Nephron (organoid): ENCODE measurements around the gene DLG5.

Experiments used
- H3K27ac Mint-ChIP-seq, 3 experiments: 2 replicates each; pipeline ENCODE4 v1.8.0; 2020; ENCODE audit warnings: mixed read lengths in 3 of 3, mild to moderate bottlenecking in 2 of 3, moderate library complexity in 1 of 3
- H3K27me3 Mint-ChIP-seq: 2 replicates; pipeline ENCODE4 v1.8.0; 2021; ENCODE audit warnings: low read depth, mild to moderate bottlenecking, moderate library complexity, mixed read lengths
- H3K36me3 Mint-ChIP-seq: 2 replicates; pipeline ENCODE4 v1.8.0; 2020; ENCODE audit warnings: low read depth, mixed read lengths
- H3K4me1 Mint-ChIP-seq: 2 replicates; pipeline ENCODE4 v1.8.0; 2020; ENCODE audit warnings: mixed read lengths
- H3K4me3 Mint-ChIP-seq, 3 experiments: 2 replicates each; pipeline ENCODE4 v1.8.0; 2020; ENCODE audit warnings: mild to moderate bottlenecking in 3 of 3, mixed read lengths in 3 of 3, moderate library complexity in 2 of 3
- H3K9me3 Mint-ChIP-seq: 2 replicates; pipeline ENCODE4 v1.8.0; 2020; ENCODE audit warnings: mixed read lengths
- TF ChIP-seq, protein P1 (sequence below), 3 experiments: fragments of 200-600 bp; sonication (generic); IDR thresholded peaks; one replicate each; pipeline ENCODE4 v1.5.0; 2021; ENCODE audit warnings: antibody characterized with exemption in 3 of 3; ENCODE audit not compliant: unreplicated experiment in 3 of 3

The DLG5 gene

DNA sequence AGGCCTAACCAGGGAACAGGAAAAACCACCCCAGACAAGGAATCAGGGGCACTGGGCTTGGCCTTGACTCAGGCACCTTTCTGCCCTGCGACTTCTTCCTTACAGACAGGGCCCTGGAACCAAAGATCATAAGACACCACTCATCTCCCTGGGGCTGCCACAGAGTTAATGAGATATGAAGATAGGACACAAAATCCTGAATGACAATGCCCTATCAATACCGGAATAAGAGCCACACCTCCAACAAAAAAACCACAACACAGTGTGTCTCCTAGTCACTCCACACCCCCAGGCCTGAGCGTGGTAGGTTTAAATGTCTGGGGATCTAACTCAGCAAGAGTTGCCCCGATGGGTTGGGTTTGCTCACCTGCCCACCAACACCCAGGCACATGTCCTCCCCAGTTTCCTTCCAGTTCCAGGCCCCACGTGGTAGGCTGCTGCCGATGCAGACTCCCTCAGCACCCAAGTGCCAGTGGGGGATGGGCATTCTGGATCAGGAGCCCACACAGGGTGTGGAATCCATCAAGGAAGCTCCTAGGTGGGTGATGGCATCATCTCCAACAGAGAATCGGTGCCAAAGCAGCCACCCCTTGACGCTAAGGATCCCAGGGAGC lies 3.9 kb downstream of the DLG5 start:
- H3K36me3 Mint-ChIP-seq: peaks cover 8% of the 10 kb centered on the region
- peak overlapping the region in 2 of 3 experiments; percentile 38 to 55 for H3K4me3 Mint-ChIP-seq
- peaks cover 4% of the 10 kb centered on the region for H3K27me3 Mint-ChIP-seq
- H3K9me3 Mint-ChIP-seq: no peaks in the 10 kb centered on the region
- peaks cover 44% of the 10 kb centered on the region for H3K4me1 Mint-ChIP-seq
- TF ChIP-seq, protein P1, sequence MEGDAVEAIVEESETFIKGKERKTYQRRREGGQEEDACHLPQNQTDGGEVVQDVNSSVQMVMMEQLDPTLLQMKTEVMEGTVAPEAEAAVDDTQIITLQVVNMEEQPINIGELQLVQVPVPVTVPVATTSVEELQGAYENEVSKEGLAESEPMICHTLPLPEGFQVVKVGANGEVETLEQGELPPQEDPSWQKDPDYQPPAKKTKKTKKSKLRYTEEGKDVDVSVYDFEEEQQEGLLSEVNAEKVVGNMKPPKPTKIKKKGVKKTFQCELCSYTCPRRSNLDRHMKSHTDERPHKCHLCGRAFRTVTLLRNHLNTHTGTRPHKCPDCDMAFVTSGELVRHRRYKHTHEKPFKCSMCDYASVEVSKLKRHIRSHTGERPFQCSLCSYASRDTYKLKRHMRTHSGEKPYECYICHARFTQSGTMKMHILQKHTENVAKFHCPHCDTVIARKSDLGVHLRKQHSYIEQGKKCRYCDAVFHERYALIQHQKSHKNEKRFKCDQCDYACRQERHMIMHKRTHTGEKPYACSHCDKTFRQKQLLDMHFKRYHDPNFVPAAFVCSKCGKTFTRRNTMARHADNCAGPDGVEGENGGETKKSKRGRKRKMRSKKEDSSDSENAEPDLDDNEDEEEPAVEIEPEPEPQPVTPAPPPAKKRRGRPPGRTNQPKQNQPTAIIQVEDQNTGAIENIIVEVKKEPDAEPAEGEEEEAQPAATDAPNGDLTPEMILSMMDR (IDR thresholded peaks at IDR 0.05; ENCODE audit: unreplicated experiment in 3 of 3): no peak
- H3K27ac Mint-ChIP-seq: no peak overlapping the region

DNA sequence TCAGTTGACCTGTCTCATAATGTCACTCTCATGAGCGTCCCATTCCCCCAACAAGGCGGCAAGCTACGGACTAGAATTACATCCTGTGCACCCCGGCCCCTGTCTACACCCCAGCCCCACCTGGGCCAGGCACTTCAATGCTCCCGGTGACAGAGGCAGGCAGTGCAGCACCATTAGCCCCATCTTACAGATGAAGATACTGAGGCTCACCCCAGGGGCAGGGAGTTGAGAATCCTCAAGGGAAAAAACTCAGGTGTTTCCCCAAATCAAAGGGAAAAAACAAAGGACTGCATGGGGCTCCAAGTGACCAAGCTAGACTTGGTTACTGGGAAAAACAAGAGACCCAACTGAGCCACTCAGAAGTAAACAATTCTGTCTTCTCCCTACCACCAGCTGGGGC lies 4.5 kb downstream of the DLG5 start:
- TF ChIP-seq, protein P1 (IDR thresholded peaks at IDR 0.05; ENCODE audit: unreplicated experiment in 3 of 3): no peak

DNA sequence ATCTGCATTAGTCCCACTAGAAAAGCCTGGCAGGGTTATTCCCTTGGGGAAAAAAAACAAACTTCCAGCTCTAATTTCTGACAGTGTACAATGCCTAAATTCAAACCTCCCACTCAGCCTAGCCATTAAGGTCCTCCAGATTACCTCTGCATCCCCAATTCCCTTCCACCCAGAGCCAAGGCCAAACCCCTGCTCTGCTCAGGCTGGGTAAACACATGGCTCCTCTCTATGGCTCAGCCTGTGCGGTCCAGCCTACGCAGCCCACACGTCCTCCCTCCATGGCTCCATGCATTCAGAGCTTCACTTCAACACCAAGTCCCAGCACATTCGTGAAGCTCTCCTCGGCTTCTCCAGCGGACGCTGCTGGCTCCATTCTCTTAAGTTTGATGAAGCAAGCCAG lies 5.2 kb downstream of the DLG5 start:
- TF ChIP-seq, protein P1 (IDR thresholded peaks at IDR 0.05; ENCODE audit: unreplicated experiment in 3 of 3): no peak
- peaks cover 4% of the 10 kb centered on the region for H3K27me3 Mint-ChIP-seq
- H3K4me3 Mint-ChIP-seq: peak overlapping the region in 2 of 3 experiments; percentile 1 to 39
- H3K4me1 Mint-ChIP-seq: peaks cover 38% of the 10 kb centered on the region
- H3K9me3 Mint-ChIP-seq: no peaks in the 10 kb centered on the region
- H3K27ac Mint-ChIP-seq: peak overlapping the region in 1 of 3 experiments; percentile 68
- H3K36me3 Mint-ChIP-seq: peaks cover 13% of the 10 kb centered on the region

More for the DNA sequence above, 4.5 kb downstream of the DLG5 start:
- Mint-ChIP-seq H3K27me3 (peaks cover 4% of the 10 kb centered on the region), H3K36me3 (peaks cover 13% of the 10 kb centered on the region), H3K4me3 (peak overlapping the region in 1 of 3 experiments; percentile 39), H3K4me1 (peaks cover 38% of the 10 kb centered on the region), H3K27ac (no peak overlapping the region), H3K9me3 (no peaks in the 10 kb centered on the region)

DNA sequence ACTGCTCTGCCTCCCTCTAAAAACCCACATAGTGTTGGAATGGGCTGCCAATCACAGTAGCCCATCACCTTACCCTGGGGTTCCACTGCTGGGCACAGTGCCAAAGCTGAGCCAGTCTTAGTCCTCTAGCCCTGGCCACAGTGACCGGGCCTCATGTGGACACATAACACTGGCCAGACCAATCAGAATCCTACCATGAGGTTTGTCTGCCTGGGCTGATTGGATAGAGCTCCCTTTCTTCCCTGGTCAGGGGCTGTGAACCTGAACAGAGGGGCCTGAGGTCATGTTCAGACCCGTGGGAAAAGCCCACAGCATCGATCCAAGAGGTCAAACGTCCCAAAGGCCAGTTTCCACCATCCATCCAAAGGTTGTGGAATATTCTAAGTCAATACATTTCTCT lies 6.1 kb downstream of the DLG5 start:
- Mint-ChIP-seq H3K27me3 (peaks cover 4% of the 10 kb centered on the region), H3K9me3 (no peaks in the 10 kb centered on the region), H3K4me3 (no peak overlapping the region), H3K4me1 (peaks cover 37% of the 10 kb centered on the region), H3K36me3 (peaks cover 13% of the 10 kb centered on the region), H3K27ac (peak overlapping the region in 1 of 3 experiments; percentile 39)
- TF ChIP-seq, protein P1 (IDR thresholded peaks at IDR 0.05; ENCODE audit: unreplicated experiment in 3 of 3): no peak

DNA sequence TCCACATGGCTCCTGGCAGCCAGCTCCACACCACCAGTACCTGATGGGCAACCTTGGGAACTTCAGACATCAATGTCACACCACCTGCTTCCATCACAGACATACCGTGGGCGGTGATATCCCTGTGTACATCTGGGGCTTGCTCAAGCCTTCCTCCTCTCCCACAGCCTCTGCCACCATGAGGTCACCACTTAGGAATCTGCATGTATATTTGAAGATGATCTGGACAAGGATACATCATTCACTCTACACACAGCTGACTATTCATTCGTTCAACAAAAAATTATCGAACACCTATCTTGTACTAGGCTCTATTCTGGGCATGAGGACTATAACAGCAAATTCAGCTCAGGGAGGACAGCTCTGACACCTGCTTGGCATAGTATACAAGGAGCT lies 6.8 kb downstream of the DLG5 start:
- Mint-ChIP-seq H3K27me3 (no peaks in the 10 kb centered on the region), H3K4me1 (peaks cover 30% of the 10 kb centered on the region), H3K36me3 (peaks cover 13% of the 10 kb centered on the region), H3K9me3 (no peaks in the 10 kb centered on the region), H3K27ac (no peak overlapping the region), H3K4me3 (no peak overlapping the region)
- TF ChIP-seq, protein P1 (IDR thresholded peaks at IDR 0.05; ENCODE audit: unreplicated experiment in 3 of 3): no peak
